GM23248 (cell line): Measurements from ENCODE around the gene SYNPO.

Source experiments
- EZH2 ChIP-seq: fragments of 200-600 bp; sonication (generic); IDR thresholded peaks from 2 replicates; pipeline ENCODE4 v1.6.1; 2018; ENCODE audit warnings: antibody characterized with exemption, mild to moderate bottlenecking; ENCODE audit not compliant: insufficient read depth, poor library complexity, severe bottlenecking
- EZH2phosphoT487 ChIP-seq: fragments of 200-600 bp; sonication (generic); IDR thresholded peaks from 2 replicates; pipeline ENCODE4 v1.6.1; 2018; ENCODE audit warnings: antibody characterized with exemption, moderate library complexity, mild to moderate bottlenecking, low read depth; ENCODE audit not compliant: insufficient read depth

- TF ChIP-seq EZH2, result no peak
- TF ChIP-seq EZH2phosphoT487, result no peak
Measured at GRCh38 chr5:150633429-150633828, 7.0 kb upstream of the SYNPO start.
